ENCODE data around the gene WNT5B. TPM values are rescaled to one million over a fixed set of nuclear protein-coding genes. Genes with fewer than 3 reads are reported as not detected.

Gene WNT5B
- polyA plus RNA-seq, 4 donors, result 6.2 to 22.9 (median 7.9) TPM

GRCh38 chr12:1646569-1647284, 17.7 kb downstream of the WNT5B start:
- no peak for DNase-seq (ENCODE audit: low read depth in 4 of 4, low spot score in 3 of 4)

DNA sequence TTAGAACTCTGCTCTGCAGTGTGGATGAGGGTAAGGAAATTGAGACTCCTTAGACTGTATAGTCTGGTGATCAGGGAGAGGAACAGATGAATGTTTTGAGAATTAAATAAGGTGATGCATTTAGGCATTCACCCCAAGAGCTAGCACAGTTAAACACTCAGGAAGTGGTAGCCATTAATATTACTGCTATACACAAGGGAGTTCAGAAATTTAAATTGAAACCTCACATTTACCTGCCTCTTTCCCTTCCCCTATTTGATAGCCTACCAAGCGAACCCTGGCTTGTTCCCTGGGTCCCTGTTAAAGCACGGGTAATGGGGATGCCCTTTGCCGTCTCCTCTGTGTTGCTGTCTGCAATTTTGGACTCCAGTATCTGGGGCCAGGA, 18.2 kb downstream of the WNT5B start:
- no peak for DNase-seq (ENCODE audit: low read depth in 4 of 4, low spot score in 3 of 4)

DNA sequence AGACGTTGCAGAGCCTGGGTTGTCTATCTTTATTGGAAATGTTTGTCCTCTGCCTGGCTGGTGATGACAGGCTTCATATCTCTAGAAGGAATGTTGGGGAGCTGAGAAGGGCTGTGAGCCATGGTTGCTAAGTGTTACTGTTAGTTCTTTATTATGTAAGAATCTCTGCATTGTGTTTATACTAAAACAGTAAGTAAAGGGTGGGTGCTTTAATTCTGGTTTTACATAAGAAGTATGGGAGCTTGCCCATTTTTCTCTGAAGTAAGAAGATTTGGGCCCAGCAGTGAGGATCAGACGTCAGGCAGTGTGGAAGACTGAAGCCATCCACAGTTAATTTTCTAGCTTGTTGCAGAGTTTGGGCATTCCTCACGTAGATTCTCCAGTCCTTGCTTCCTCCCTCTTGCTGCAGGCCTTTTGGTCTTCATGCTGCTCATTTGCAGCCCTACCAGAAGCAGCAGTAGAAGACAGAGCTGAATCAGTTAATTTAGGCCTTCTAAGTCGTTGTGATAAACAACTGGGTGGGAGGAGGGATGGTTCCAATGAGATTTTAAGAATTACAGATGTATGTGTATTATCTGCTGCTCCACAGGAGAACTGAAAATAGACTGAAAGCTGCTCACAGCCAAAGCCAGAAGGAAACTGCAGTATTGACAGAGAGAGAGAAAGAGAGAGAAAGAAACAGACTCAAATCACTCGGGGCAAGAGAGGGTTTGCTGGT, 21.4 kb downstream of the WNT5B start:
- DNase-seq (ENCODE audit: low read depth in 4 of 4, low spot score in 3 of 4), result no peak

DNA sequence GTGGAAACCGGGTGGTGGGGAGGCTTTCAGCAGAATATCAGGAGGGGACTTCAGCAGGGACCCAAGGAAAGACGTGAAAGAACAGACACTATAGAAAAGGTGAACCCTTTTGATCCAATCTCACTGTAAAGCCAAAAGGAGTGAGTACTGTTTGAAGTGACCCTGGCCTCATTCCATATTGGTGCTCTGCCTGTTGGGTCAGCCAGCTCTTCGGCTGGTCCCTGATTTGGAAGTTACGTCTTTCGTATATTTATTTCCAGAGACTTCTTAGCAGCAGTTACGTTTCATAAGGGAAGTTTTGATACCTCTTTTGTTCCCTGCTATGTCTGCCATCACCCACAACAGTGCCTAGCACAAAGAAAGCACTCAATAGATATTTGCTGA, 21.9 kb downstream of the WNT5B start:
- DNase-seq (ENCODE audit: low read depth in 4 of 4, low spot score in 3 of 4), result no peak

DNA sequence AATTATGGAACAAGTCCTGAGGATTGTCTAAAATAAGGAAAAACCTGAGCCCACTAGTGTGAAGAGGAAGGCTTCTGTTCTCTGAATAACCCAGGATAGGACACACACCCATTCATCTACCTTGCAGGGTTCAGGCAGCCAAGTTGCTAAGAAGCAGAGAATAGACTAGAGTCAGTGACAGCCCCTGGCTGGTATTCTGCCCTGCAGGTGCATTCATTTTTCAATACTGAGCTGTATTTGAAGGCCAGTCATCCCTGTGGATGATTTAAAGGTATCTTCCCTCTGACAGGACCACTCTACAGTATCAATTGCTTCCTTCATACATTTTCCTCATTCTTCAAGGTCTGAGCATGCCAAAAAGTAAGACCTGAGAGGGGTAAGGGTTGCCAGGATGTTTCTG, 22.9 kb downstream of the WNT5B start:
- no peak for DNase-seq (ENCODE audit: low read depth in 4 of 4, low spot score in 3 of 4)

DNA sequence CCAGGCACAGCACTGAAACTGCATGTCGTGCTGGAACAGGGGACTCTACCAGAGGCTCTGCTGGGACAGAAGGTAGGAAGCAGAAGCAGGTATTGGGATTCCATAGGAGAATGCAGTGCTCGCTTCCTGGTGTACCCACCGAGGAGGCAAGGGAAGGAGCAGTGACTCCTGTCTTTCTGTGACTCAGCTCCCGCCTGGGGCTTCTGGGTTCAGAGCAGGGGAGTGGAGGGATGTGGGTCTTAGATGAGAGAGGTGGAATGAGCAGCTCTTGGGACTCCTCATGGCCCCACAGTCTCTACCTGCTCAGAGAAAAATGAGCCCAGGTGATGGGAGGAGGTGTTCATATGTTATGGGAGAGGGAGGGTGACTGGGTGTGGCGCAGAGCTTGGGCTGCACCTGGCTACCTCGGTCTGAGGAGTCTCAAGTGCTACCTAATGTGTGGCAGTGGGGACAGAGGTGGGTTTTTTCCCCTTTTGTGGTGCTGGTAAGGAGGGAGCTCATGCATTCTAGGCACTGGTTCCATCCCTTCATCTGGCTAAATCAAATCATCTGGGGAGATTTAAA, 26.3 kb downstream of the WNT5B start:
- DNase-seq (ENCODE audit: low read depth in 4 of 4, low spot score in 3 of 4), result no peak

DNA sequence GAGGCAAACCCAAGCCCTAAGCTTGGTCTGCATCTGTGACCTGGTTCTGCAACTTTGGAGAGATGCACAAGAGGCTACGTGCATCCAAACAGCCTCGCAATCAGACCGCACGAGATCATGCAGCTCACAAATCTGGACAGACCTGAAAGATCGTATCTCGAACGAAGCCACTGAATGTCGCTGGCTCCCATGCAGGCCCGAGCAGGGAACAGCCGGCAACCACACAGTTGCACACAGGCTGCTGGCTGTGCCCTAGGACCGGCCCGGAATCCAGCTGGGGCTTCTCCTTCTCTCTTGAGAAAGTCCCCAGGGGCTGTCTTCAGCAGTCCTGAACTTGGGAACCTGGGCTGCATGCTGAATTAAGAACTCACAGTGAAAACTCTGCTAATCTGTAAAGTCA, 27.9 kb downstream of the WNT5B start:
- DNase-seq (ENCODE audit: low read depth in 4 of 4, low spot score in 3 of 4), result no peak

DNA sequence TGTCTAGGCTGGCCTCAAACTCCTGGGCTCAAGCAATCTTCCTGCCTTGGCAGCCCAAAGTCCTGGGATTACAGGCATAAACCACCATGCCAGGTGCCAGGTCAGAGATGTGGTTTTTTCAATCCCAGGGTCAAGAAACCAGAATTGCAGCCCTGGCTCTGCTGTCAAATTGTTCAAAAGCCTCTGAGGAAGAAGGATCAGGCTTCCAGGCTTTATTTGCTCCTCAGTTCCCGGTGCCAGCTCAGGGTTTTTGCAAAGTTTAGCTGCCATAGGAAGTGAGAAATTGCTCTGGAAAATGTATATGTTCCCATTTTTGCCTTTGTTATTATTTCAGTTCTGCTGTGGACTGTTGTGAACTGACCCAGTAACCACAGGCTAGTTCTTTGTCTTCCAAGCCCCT, 28.7 kb downstream of the WNT5B start:
- DNase-seq (ENCODE audit: low read depth in 4 of 4, low spot score in 3 of 4), result no peak

GRCh38 chr12:1660304-1661187, 31.5 kb downstream of the WNT5B start:
- DNase-seq (ENCODE audit: low read depth in 4 of 4, low spot score in 3 of 4), result no peak

GRCh38 chr12:1661553-1662335, 32.7 kb downstream of the WNT5B start:
- DNase-seq (ENCODE audit: low read depth in 4 of 4, low spot score in 3 of 4), result peak in 3 of 4 donors; percentile 56 to 64 (median 56)

GRCh38 chr12:1662761-1663439, 33.9 kb downstream of the WNT5B start:
- no peak for DNase-seq (ENCODE audit: low read depth in 4 of 4, low spot score in 3 of 4)

- DNase-seq (ENCODE audit: low read depth in 4 of 4, low spot score in 3 of 4), result no peak
Observed at GRCh38 chr12:1663440-1664132, 34.6 kb downstream of the WNT5B start.

- no peak for DNase-seq (ENCODE audit: low read depth in 4 of 4, low spot score in 3 of 4)
Observed at GRCh38 chr12:1665366-1665765, 36.3 kb downstream of the WNT5B start.

DNA sequence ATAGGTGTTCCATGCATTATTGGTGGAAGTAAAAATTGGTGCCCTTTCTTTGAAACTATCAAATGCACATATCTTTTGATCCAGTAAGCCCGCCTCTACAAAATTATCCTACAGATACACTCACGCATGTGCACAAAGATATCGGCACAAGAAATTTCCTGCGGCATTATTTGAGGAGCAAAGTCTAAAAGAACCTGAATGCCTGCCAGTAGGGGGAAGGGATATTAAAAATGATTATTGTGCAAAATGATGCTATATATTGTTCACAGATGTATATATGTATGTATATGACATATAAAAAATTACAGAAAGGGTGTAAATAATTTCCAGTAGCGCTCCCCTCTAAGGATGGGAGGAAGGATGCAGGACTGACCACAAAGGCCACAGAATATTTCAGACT, 37.2 kb downstream of the WNT5B start:
- DNase-seq (ENCODE audit: low read depth in 4 of 4, low spot score in 3 of 4), result no peak

- no peak for DNase-seq (ENCODE audit: low read depth in 4 of 4, low spot score in 3 of 4)
Observed at GRCh38 chr12:1666685-1667162, 37.7 kb downstream of the WNT5B start.

DNA sequence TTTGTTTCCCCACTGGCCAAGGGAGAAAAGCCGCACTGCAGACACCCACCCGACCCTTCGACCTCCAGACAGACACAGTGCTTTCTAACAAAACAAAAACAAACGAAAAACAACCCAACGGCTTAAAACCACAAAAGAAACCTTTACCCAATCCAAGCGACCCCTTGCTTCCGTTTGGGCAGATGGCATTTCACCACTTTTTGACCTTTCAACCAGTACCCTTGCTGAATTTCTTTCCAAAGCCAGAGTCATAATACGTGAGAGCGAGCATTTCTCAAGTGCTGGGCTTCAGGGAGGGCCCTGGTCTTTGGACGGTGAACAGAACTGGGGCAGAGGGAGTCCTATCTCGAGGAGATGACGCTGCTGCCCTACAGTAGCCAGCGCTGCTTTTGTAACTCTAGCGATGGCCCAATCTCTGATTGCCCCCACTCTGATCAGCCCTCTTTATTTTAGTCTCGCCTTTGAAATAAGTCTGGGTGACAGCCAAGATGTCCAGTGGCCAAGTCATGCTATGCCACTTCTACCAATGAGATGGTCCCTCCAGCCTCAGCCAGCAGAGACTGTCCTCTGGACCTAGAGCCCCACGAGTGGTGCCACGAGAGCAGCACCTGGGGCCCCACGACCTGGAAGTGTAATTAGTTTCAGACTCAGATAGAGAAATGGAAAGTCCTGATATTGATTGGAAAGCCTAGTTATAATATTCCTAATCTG, 40.0 kb downstream of the WNT5B start:
- no peak for DNase-seq (ENCODE audit: low read depth in 4 of 4, low spot score in 3 of 4)

DNA sequence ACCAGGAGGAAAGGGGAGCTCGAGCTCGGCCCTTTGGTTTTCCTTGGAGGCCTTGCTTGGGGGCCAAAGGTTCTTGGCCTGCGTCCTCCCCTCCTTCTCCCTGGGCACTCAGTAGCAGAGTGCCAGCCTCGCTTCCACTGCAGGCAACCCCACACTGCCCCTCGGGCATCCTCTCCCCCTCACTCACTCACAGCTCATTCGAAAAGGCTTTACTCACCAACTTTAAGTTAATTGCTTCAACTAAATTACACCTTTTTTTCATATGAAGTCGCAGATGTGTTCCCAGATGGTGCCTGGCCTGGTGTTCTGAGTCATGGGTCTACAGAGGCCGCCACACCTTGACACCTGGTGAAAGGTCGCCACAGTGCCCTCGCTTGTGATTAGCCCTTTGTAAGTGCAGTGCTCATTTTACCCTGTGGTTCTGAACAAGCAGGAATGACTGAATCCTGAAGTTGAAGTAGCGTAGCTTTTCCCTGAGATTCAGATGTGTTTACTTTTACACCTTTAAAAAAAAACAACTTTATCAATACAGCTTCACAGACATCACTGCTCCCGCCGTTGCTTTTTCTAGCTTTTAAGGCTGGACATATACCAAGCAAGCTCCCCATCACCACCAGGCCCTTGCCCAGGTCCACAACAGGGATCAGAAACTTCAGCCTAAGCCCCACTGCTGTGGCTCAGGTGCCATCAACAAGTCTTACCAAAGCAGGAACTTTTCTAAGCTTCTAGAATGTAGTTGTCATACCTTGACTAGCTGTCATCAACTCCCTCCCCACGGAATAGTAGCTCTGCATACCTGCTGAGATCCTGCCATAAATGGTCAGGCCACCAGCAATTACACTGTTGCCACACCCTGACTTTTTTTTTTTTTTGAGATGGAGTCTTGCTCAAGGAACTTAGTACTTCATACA, 41.6 kb downstream of the WNT5B start:
- no peak for DNase-seq (ENCODE audit: low read depth in 4 of 4, low spot score in 3 of 4)
